Activated CD8-positive, alpha-beta memory T cell treated with anti-CD3 and anti-CD28 coated beads for 36 hours (primary cell): Measurements from ENCODE around the gene WNT11. TPM values are rescaled to one million over a fixed set of nuclear protein-coding genes. Genes with fewer than 3 reads are reported as not detected.

Source experiments
- CTCF ChIA-PET: fragments of 350-600 bp; sonication (Branson Sonifier 250); formaldehyde crosslinking; loops from one replicate; lab custom pipeline; 2021; ENCODE audit warnings: antibody characterized with exemption; lab: Charles Lee
- POLR2A ChIA-PET: fragments of 350-600 bp; sonication (Branson Sonifier 250); formaldehyde crosslinking; loops from one replicate; lab custom pipeline; 2021; ENCODE audit warnings: antibody characterized with exemption; lab: Charles Lee
- total RNA-seq, 2 experiments: library from RNA; stranded (reverse); gene quantifications; one replicate each; pipeline ENCODE4 v1.2.3, GENCODE V29; 2021

WNT11 gene
- total RNA-seq, 2 experiments from 2014 or later, result 0.38 TPM; not detected in 1

DNA sequence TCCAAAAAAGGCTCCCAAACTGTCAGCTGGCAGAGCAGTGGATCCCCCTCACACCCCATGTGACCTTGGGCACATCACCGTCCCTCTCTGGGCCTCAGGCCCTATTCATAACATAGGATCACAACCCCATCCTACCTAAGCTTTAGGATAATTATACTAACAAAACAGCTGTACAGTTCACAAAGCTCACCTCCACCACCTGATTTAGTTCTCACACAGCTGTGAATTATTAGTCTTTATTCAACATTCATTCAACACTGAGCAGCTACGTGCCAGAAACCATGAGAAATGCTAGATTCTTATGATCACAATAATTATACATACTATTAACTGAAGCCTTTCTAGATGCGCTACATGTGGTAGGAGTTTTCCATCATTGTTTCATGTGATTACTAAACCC lies 9.5 kb downstream of the WNT11 start:
- POLR2A ChIA-PET, result no interaction called here
- CTCF ChIA-PET, result interaction anchor here (0.8 kb wide), 1 partner anchor 10 kb away, joined by 3 read pairs; no protein-coding TSS in a partner anchor

DNA sequence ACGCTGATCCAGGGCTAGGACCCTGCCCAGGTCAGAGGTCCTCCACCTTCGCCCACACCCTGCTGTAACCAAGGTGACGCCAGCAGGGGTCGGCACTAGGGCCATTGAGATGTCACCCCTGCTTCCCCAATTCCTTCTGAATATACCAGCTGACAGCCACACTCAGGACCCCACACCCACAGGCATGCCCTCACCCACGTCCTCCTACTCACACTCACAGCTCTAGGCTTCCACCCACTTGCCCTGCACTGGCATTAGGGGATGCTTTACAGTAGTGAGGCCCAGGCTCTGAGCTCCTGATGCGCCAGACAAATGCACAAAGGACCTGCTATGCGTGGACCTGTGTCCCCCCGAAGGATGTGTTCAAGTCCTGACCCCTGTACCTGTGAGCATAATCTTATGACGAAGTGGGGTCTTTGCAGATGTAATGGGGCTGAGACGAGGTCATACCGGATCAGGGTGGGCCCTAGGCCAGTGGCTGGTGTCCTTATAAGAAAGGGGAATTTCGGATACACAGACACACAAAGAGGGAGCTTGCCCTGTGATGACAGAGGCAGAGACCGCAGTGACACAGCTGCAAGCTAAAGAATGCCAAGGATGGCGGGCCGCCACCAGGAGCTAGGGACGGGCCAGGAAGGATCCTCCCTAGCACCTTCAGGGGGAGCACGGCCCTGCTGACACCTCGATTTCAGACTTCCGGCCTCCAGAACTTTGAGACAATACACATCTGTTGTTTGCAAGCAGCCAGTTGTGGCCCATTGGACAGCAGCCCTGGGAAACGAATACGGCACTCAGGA lies 11.2 kb downstream of the WNT11 start:
- ChIA-PET POLR2A (no interaction called here), CTCF (no interaction called here)

DNA sequence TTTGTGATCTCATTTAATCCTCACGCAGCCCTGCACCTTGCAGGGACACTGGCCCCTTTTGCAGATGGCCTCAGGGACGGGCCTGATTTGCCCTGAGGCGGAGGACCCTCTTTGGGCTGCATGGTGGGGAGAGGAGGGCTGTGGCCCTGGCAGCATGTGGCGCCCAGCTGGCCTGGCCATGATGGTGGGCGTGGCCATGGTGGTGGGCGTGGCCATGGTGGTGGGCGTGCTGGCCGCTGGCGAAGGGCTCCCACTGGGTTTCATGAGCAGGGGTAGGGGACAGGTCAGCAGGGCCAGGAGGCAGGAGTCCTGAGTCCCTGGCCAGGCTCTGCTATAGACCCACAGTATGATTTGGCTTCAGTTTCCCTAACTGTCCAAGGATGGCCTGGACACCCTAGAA lies 13.1 kb downstream of the WNT11 start:
- CTCF ChIA-PET, result no interaction called here

GRCh38 chr11:76190376-76190775 lies 15.9 kb downstream of the WNT11 start:
- CTCF ChIA-PET, result interaction anchor here (1.2 kb wide), 2 partner anchors 38 to 293 kb away, joined by 3 to 4 read pairs; no protein-coding TSS in a partner anchor

More for the DNA sequence above, 13.1 kb downstream of the WNT11 start:
- POLR2A ChIA-PET, result no interaction called here

DNA sequence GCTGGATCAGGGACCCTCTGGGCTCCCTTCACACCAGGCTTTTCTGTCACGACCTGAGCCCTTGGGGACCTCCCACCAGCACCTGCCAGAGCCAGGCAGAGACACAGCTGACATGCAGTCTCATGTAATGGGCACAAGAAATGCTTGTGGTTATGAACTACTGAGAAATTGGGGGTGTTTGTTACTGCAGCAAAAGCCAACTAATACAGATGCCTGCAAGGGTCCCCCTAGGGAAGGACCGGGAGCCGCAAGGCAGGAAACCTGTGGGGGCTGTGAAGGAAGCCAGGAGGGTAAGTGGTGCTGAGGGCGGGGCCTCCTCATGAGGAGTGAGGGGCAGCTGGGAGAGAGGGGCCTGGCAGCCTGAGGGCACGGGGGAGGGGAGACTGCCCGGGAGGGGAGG lies 16.6 kb downstream of the WNT11 start:
- CTCF ChIA-PET, result no interaction called here
- POLR2A ChIA-PET, result no interaction called here

More at GRCh38 chr11:76190376-76190775, 15.9 kb downstream of the WNT11 start:
- POLR2A ChIA-PET, result no interaction called here

GRCh38 chr11:76188873-76189272 lies 17.4 kb downstream of the WNT11 start:
- ChIA-PET CTCF (no interaction called here), POLR2A (no interaction called here)

GRCh38 chr11:76186776-76187279 lies 19.5 kb downstream of the WNT11 start:
- ChIA-PET CTCF (no interaction called here), POLR2A (no interaction called here)

DNA sequence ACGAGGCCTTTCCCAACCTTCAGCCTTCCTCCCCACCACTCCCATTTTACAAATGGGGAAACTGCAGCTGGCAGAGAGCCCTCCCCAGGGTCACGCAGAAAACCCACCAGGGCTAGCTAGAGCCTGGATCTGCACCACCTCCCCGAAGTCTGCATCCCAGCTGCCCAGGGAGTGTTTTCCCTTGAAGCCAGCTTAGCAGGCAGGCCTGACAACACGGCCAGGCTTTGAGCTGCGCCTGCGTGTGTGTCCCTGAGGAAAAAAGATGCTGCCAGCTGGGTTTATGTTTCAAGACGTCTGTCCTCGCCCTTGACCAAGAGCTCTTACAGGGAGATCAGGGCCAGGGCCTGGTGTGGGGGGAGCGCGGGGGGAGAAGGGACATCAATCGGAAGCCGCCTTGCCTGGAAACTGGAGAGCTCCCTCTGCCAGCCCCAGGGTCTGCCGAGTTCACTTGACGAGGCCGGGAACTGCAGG lies 20.3 kb downstream of the WNT11 start:
- CTCF ChIA-PET, result no interaction called here

GRCh38 chr11:76185511-76185910 lies 20.8 kb downstream of the WNT11 start:
- POLR2A ChIA-PET, result no interaction called here
- CTCF ChIA-PET, result no interaction called here

More for the DNA sequence above, 20.3 kb downstream of the WNT11 start:
- POLR2A ChIA-PET, result no interaction called here

DNA sequence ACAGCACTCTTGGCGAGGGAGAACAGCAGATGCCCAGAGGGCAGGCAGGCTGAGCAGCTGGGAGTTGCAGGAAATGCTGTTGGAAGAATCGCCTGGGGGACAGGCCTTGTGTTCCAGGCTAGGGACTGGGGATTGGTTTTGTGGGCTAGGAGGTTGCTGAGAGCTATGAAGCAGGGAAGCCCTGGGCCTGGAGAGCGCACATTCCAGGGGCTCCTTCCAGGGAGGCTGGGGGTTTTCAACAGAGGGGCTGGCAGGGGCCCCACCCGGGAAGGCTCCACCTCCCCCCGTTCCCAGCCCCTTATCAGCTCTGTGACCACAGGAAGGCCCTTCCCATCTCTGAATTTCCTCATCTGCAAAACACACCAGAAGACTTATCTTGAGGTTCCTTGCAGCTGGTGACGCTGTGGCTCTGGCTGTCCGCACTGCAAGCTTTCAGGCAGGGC lies 21.7 kb downstream of the WNT11 start:
- POLR2A ChIA-PET, result no interaction called here
- CTCF ChIA-PET, result no interaction called here

DNA sequence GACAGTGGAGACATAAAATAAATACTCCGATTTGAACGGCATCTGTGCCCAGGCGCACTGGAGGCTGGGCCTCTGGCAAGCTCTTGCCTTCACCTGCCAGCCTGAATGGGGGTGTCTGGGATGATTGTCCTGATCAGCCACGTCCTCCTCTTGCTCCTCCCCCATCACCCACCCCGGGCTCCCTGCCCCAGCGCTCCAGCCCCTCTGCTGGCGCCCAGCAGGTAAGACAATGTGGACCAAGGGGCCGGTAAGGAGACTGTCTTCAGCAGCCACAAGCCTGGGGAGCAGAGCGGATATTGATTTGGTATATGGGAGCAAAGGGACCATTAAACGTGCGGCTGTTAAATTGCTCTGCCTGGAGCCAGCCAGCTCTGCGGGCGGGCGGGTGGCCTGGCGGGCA lies 24.9 kb downstream of the WNT11 start:
- CTCF ChIA-PET, result no interaction called here

GRCh38 chr11:76179147-76179546 lies 27.2 kb downstream of the WNT11 start:
- CTCF ChIA-PET, result no interaction called here

More for the DNA sequence above, 24.9 kb downstream of the WNT11 start:
- POLR2A ChIA-PET, result no interaction called here

DNA sequence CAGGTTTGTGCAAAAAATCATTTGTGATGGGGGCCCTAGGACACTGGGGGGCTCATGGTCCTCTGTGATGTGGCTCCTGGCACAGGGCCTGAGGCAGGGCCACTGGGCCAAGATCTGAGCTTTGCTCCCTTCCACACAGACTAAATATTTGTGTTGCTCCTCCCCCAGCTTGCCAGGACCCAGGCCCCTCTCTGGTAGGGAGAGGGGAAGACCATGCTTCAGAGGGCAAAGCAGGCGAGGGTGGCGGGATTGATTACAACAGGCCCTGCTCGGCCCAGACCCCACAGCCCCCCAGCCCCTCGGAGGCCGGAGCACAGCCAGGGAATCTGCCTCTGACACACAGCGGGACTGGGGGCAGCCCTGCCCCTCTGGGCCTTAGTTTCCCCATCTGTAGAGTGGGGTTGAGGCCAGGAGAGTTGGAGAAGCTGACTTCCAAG lies 29.0 kb downstream of the WNT11 start:
- CTCF ChIA-PET, result no interaction called here
- POLR2A ChIA-PET, result no interaction called here

More at GRCh38 chr11:76179147-76179546, 27.2 kb downstream of the WNT11 start:
- POLR2A ChIA-PET, result no interaction called here

DNA sequence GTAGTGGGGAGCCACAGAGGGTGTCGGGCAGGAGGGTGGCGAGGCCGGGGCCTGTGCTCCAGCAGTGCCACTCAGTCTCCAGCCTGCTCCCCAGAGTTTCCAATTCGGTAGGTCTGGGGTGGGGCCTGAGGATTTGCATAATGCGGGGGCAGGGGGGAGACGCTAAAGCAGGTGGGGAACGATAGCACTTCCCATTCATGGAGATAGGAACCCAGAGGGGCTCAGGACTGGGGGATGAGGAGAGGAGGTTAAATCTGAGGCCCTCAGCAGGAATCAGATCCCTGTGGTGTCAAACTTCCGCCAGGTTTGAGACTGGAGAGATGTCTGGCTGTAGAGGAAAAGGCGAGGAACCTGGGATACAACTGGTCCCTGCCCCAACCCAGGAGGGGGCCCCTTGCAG lies 29.8 kb downstream of the WNT11 start:
- CTCF ChIA-PET, result no interaction called here
- POLR2A ChIA-PET, result no interaction called here

DNA sequence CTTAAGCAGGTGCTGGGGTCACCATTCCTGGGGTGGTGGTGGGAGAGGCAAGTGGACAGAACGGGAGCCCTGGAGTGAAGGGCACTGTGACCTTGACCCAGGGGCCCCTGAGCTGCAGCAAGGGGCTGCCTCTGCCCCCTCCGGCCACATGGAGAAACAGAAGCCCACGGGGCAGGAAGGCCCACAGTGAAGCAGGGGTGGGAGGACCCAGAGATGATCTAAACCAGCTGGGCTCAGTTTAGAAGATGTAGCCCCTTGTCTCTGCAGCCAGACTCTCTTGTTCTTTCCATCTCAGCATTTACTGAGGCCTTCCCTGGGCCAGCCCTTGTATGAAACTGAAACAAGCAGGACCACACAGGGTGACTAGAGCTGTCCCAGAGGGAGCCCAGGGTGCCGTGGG lies 30.5 kb downstream of the WNT11 start:
- POLR2A ChIA-PET, result no interaction called here
- CTCF ChIA-PET, result no interaction called here

GRCh38 chr11:76174330-76174729 lies 32.0 kb downstream of the WNT11 start:
- ChIA-PET POLR2A (no interaction called here), CTCF (no interaction called here)

DNA sequence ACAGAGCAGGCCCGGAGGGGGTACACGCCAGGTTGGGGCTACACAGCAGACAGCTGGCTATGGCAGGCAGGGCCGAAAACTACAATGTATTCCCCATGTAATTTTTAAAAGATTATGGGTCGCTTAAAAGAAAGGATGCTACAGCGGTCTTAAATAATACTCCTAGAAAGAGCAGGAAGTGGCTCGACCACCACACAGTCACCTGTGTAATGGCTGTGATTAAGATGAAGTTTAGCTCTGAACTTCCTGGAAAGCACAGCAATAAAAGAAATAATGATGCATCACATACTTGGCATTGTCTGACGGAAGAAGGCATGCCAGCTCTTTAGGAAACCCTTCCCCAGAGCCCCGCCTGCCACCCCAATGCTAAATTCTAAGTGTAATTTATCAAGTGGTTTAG lies 32.6 kb downstream of the WNT11 start:
- ChIA-PET CTCF (no interaction called here), POLR2A (no interaction called here)

DNA sequence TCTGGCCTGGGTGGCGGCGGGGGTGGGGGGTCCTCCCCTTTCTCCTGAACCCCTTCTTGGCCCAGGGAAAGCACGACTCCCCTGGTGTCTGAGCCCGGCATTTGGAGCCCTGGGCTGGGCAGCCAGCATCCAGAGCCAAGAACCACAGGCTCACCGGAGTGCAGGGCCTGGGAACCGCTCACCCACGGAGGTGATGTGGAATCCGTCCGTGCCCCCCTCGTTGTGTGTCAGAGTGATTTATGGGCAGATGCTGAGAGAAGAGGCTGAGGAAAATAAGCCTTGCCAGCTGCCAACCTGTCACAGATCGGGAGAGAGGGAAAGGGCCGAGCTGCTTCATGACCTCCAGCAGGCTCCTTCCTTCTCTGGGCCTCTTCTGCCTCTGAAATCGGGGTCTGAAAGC lies 33.7 kb downstream of the WNT11 start:
- ChIA-PET POLR2A (no interaction called here), CTCF (no interaction called here)

DNA sequence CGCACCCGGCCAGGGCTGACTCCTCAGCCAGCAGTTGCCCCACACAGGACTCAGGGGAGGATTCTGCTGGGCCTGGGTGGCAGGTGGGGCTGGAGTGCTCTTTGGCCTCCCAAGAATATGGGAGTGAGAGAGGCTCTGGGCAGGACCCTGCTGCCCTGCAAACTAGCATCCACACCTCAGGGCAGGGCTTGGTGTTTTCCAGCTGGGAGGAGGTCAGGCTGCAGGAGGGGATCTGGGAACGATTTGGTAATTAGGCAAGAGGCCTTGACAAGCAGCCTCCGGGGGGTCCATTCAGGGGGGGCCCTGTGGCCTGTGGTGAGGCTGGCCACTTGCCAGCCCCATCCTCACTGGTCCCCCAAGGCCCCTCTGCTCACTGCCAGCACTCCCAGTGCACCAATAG lies 35.8 kb downstream of the WNT11 start:
- POLR2A ChIA-PET, result no interaction called here
- CTCF ChIA-PET, result no interaction called here

- CTCF ChIA-PET, result no interaction called here
- POLR2A ChIA-PET, result no interaction called here
Measured at GRCh38 chr11:76169473-76169896, 36.8 kb downstream of the WNT11 start.

- ChIA-PET POLR2A (no interaction called here), CTCF (no interaction called here)
Measured at GRCh38 chr11:76167590-76167989, 38.7 kb downstream of the WNT11 start.
